OCI-M1 (cell line): ENCODE results near the gene ZBTB49.

Experiments
- DNase-seq: peaks from one replicate; lab custom pipeline; 2025; lab: John Stamatoyannopoulos, UW

The ZBTB49 gene

GRCh38 chr4:4358093-4358854 is 68.2 kb downstream of the ZBTB49 start:
- DNase-seq, result peak; percentile 10

GRCh38 chr4:4361883-4362282 is 71.8 kb downstream of the ZBTB49 start:
- no peak for DNase-seq

GRCh38 chr4:4362991-4363697 is 73.1 kb downstream of the ZBTB49 start:
- DNase-seq, result no peak

DNA sequence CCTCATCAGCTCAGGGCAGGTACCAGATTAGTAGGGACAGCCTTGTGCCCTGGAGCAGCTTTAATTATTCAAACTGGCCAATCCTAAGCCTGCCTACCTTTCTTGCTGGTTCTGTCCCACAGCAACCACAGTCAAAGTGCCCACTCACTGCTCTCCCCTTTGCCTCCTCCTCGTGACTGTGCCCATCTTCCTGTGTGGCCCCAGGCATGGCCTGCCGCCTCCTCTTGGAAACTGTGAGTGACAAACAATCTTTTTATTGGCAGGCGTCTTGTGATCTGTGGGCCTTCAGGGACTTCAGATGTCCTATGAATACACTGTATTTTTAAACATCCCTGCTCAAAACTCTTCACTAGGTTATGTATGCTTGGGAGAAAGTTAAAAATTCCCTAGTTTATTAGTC is 74.0 kb downstream of the ZBTB49 start:
- no peak for DNase-seq

DNA sequence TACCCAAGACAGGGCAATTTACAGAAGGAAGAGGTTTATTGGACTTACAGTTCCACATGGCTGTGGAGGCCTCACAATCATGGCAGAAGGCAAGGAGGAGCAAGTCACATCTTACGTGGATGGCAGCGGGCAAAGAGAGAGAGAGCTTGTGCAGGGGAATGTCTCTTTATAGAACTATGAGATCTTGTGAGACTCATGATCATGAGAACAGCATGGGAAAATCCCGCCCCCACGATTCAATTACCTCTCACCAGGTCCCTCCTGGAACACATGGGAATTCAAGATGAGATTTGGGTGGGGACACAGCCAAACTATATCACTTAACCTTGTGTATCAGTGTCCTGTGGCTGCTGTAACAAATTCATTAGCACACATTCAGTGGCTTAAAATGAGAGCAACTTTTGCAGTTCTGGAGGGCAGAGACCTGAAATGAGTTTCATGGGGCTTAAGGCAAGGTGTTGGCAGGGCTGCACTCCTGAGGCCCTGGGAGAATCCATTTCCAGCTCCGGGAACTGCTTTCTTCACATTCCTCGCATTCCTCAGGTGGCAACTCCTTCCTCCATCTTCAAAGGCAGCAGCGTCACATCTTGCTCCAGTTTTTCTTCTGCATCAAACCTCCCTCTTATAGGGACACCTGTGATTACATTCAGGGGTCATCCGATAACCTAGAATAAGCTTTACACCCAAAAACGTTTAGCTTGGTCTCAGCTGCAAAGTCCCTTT is 74.6 kb downstream of the ZBTB49 start:
- DNase-seq, result no peak

DNA sequence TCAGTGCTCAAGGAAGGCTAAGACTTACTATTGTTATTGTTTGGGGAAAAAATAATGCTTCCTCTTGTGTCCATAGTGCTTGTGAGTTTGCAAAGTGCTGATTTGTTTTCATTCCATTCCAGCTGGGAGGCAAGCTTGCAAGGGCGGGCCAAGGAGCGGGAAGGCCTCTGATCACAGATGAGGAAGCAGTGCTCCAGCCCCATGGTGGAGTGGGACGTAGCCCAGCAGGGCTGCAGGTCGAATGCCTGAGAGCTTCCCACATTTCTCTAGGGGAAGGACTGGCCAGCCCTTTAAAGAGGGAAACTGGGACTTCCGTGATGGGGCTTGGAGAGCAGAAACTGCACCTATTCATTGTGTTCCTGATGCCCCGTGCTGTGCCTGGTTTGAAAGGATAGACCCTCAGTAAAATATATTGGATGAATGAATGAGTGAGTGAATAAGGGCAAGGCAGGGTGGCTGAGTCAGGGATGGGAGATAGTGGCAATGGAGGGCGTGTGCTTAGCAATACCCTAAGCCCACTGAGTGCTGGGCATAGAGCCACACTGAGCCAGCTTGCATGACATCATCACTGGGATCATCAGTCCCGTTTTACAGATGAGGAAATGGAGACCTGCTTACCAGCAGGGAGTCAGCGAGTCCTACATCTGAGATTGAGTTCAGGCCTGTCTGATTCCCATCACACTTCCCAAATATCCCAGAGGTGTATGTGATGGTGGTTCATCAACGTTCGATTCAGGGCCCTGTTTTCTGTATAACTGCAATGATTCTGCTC is 78.9 kb downstream of the ZBTB49 start:
- DNase-seq, result no peak
